ENCODE measurements around the gene TBKBP1. TPM values are rescaled to one million over a fixed set of nuclear protein-coding genes. Genes with fewer than 3 reads are reported as not detected.
"Not testable (repeated sequence)": the region's sequence is repeated elsewhere in the genome, so short reads cannot be mapped to it uniquely, and the experiment has no call there.

TBKBP1 gene
- total and polyA plus RNA-seq, 7 donors, result 5.3 to 37.9 (median 20.4) TPM

DNA sequence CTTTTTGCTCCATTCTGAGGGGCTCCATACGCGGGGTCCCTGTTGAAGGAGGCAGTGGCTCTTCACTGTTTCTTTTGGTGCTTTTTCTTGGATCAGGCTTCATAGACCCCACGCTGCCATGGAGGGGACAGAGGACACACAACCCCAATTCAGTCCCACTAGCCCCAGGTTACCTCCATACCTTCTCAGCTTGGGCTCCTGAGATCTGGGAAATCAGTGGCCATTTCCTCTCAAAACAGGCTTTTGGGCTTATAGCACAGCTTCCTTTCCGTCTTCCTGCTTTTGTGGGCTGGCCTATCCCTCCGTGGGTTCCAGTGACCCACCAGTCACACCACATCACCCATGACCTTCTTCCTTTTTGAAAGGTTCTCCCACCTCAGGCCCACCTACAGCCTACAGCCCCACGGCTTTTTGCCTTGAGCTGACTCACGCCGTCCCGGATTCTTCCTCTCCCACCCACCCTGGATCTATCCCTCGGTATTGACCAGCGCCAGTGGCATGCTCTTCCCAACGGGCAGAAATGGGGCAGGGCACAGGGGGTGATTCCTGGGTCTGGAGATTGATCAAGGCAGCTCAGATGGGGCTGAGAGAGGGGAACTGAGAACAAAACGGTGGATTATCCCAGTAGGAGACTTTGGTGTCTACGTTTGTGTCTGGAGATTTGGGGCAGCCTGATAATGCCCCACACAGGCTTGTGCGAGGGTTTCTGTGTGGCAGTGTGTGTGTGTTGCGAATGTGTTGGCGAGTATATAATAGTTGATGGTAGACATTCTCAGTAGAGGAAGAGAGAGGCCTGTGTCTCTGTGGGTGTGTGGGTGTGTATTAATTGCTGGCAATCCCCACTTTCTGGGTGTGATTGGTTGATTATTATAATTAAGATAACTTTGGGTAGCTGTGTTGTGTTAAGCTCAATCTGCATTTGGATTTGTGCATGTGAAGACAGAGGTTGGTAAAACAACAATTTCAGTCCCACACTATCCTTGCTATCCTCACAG lies 42.8 kb downstream of the TBKBP1 start:
- Histone ChIP-seq H3K27me3 (ENCODE audit: insufficient read depth in 3 of 3, low read length in 2 of 3) (peaks cover 0 to 30% (median 8%) of the 10 kb centered on the region in 3 donors), H3K27ac (no peak overlapping the region), H3K4me1 (peaks cover 4% of the 10 kb centered on the region), H3K4me3 (no peak overlapping the region), H3K9me3 (no peaks in the 10 kb centered on the region), H3K36me3 (ENCODE audit: insufficient read depth in 1 of 2, low read depth in 1 of 2) (no peaks in the 10 kb centered on the region)
- intact Hi-C loops (cut with DNase I), result no loop called here
- WGBS, 3 donors, result 78 to 82% (median 78%) methylated on average over 17 of the region's 17 CpGs
- DNase-seq, result no peak
- no peak for ATAC-seq
- TF ChIP-seq, protein P1, sequence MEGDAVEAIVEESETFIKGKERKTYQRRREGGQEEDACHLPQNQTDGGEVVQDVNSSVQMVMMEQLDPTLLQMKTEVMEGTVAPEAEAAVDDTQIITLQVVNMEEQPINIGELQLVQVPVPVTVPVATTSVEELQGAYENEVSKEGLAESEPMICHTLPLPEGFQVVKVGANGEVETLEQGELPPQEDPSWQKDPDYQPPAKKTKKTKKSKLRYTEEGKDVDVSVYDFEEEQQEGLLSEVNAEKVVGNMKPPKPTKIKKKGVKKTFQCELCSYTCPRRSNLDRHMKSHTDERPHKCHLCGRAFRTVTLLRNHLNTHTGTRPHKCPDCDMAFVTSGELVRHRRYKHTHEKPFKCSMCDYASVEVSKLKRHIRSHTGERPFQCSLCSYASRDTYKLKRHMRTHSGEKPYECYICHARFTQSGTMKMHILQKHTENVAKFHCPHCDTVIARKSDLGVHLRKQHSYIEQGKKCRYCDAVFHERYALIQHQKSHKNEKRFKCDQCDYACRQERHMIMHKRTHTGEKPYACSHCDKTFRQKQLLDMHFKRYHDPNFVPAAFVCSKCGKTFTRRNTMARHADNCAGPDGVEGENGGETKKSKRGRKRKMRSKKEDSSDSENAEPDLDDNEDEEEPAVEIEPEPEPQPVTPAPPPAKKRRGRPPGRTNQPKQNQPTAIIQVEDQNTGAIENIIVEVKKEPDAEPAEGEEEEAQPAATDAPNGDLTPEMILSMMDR (IDR thresholded peaks at IDR 0.05), result no peak

DNA sequence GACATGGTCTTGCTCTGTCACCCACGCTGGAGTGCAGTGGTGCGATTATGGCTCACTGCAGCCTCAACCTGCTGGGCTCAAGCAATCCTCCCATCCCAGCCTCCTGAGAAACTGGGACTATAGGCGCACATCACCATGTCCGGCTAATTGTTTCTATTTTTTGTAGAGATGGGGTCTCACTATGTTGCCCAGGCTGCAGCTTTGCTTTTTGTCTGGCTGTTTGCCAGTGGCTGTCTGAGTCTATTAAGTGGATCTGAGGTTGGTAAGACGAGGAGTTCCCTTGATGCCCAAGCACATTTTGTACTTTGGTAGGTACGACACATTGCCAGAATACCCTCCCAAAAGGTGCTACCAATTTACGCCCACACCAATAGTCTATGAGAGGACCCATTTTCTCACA lies 44.2 kb downstream of the TBKBP1 start:
- H3K4me3 ChIP-seq, result no peak overlapping the region
- TF ChIP-seq, protein P1 (IDR thresholded peaks at IDR 0.05), result no peak
- no peaks in the 10 kb centered on the region for H3K9me3 ChIP-seq
- 84 to 94% (median 89%) methylated on average over 7 of the region's 7 CpGs for WGBS, 3 donors
- peaks cover 0 to 32% (median 8%) of the 10 kb centered on the region in 3 donors for H3K27me3 ChIP-seq (ENCODE audit: insufficient read depth in 3 of 3, low read length in 2 of 3)
- no peak for ATAC-seq
- H3K36me3 ChIP-seq (ENCODE audit: insufficient read depth in 1 of 2, low read depth in 1 of 2), result no peaks in the 10 kb centered on the region
- no peak for DNase-seq
- peaks cover 3% of the 10 kb centered on the region for H3K4me1 ChIP-seq
- no peak overlapping the region for H3K27ac ChIP-seq
- intact Hi-C loops (cut with DNase I), result no loop called here

DNA sequence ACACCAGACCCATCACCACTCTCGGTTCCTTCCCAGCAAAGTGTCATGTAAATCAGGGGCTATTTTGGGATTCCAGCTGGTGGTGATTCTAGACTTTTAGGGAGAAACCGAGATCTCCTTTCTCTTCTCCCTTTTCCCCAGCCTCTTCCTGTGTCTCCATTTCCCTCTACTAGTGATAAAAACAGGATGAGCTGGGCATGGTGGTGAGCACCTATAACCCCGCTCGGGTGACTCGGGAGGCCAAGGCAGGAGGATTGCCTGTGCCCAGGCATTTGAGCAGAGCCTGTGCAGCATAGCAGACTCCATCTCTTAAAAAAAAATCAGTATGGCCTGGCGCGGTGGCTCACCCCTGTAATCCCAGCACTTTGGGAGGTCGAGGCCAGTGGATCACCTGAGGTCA lies 45.2 kb downstream of the TBKBP1 start:
- TF ChIP-seq, protein P1 (IDR thresholded peaks at IDR 0.05), result no peak

DNA sequence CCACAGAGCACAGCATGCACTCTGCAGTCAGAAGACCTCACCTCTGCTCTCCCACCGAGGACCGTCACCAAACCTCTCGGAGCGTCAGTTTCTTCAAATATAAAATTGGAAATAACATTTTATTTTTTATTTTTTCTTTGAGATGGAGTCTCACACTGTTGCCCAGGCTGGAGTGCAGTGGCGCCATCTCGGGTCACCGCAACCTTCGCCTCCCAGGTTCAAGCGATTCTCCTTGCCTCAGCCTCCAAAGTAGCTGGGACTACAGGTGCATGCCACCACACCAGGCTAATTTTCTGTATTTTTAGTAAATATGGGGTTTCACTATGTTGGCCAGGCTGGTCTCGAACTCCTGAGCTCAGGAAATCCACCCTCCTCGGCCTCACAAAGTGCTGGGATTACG lies 46.0 kb downstream of the TBKBP1 start:
- WGBS, 3 donors, result 85 to 91% (median 85%) methylated on average over 12 of the region's 12 CpGs
- H3K4me1 ChIP-seq; DNase-seq; H3K27ac ChIP-seq; H3K4me3 ChIP-seq; H3K36me3 ChIP-seq (ENCODE audit: insufficient read depth in 1 of 2, low read depth in 1 of 2); intact Hi-C loops (cut with DNase I); ATAC-seq; H3K9me3 ChIP-seq: not testable (repeated sequence)
- H3K27me3 ChIP-seq (ENCODE audit: insufficient read depth in 3 of 3, low read length in 2 of 3), result peaks cover 0 to 35% (median 6%) of the 10 kb centered on the region in 3 donors

More for the DNA sequence above, 45.2 kb downstream of the TBKBP1 start:
- ATAC-seq (no peak), DNase-seq (no peak)
- Histone ChIP-seq H3K9me3 (no peaks in the 10 kb centered on the region), H3K4me3 (no peak overlapping the region), H3K4me1 (no peaks in the 10 kb centered on the region), H3K36me3 (ENCODE audit: insufficient read depth in 1 of 2, low read depth in 1 of 2) (no peaks in the 10 kb centered on the region), H3K27ac (no peak overlapping the region), H3K27me3 (ENCODE audit: insufficient read depth in 3 of 3, low read length in 2 of 3) (peaks cover 0 to 32% (median 6%) of the 10 kb centered on the region in 3 donors)
- intact Hi-C loops (cut with DNase I), result no loop called here
- 73 to 78% (median 77%) methylated on average over 8 of the region's 8 CpGs for WGBS, 3 donors

DNA sequence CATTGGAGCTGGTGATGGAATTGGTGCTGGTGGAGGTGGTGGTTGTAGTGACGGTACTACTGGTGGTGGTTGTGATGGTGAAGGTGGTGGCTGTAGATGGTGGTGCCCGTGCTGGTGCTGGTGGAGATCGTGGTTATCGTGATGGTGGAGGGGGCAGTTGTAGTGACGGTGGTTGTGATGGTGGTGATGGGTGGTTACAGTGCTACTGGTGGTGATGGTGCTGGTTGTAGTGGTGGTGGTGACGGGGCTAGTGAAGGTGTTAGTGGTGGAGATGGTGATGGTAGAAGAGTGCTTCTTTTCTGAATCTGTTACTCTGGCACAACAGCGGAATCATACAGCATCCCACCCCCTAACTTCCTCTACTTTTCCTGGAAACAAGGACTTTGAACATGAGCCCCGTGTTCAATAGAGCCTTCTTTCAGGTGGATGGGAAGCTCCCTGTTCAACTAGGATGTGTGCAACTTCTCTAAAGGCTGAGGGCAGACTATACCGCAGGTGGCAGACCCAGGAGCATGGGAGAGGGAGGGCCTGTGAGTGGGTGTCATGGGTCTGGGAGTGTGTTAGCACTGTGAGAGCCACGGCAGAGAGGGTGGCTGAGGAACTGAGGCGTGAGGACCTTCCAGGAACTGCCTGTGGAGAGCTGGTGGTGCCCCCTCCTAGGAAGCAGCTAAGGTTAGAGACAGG lies 47.3 kb downstream of the TBKBP1 start:
- peaks cover 0 to 40% (median 9%) of the 10 kb centered on the region in 3 donors for H3K27me3 ChIP-seq (ENCODE audit: insufficient read depth in 3 of 3, low read length in 2 of 3)
- H3K27ac ChIP-seq, result no peak overlapping the region
- no peak for ATAC-seq
- H3K4me3 ChIP-seq, result no peak overlapping the region
- H3K9me3 ChIP-seq, result no peaks in the 10 kb centered on the region
- intact Hi-C loops (cut with DNase I), result no loop called here
- no peaks in the 10 kb centered on the region for H3K4me1 ChIP-seq
- 79 to 83% (median 81%) methylated on average over 11 of the region's 11 CpGs for WGBS, 3 donors
- TF ChIP-seq, protein P1 (IDR thresholded peaks at IDR 0.05), result no peak
- DNase-seq, result no peak
- no peaks in the 10 kb centered on the region for H3K36me3 ChIP-seq (ENCODE audit: insufficient read depth in 1 of 2, low read depth in 1 of 2)

Data from psoas muscle (tissue), 8 donors.